ENCODE data around the gene ZNF785.

ZNF785 gene

DNA sequence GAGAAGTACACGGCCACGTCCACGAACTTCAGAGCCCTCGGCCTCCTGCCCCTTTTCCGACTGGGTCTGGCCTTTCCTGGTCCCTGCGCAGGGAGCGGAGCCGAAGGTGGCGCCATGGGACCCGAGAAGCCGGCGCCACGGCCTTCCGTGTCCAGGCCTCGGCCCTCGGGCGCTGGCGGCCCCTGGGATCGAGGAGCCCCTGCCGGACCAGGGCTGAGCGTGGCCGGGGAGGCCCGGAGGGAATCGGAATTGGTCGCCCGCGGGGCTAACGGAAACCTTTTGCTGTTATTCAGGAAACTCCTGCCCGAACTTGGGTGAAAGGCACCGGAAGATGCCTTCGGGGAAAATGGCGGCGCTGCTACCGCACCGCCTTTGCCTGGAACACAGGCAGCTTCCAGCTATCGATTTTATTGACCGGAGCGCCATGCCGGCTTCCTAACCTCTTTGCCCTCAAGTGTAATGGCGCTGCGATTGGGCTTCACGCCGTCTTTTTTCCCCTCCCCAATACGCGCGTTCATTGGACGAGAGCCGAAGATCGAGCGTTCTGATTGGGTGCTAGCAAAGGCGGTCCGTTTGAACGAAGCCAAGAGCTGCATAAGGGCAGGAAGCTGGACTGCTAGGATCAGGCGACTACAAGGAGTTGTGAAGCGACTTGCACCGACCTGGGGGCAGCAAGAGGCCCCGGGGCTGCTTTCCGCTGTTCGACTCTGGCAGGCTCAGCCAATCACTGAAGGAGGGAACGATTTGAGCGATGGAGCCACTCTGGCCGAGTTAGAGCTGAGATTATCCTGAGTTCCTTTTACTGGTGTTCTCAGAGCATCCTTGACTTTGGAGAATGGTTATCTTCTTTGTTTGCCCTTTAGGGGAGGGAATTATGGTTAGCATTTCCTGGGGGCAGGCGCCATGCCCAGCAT is 24.7 kb upstream of the ZNF785 start, which contains the start of gene ZNF689:
Gene ZNF689, minus strand, starts transcription at position 464 of the 914 bp plus-strand sequence. Its CDS starts 348 bp downstream, at position 116.
- peak; percentile 100 for DNase-seq (ENCODE audit: extremely low spot score)
- CTCF ChIA-PET: interaction anchor here (0.6 to 1.0 kb wide), 3 partner anchors 10 to 100 kb away, joined by 3 to 5 read pairs (median 3); no protein-coding TSS in a partner anchor
- POLR2A ChIA-PET: interaction anchor here (0.5 to 5.7 kb wide), 46 partner anchors 9 to 518 kb away, joined by 3 to 53 read pairs (median 5); partner anchors contain the start of genes DCTPP1, FBRS, PRR14 and SEPHS2
- TF ChIP-seq HDGF (IDR thresholded peaks at IDR 0.05; ENCODE audit: borderline replicate concordance) (no peak; the same call in 1 of the 2 replicates), LEF1 (IDR thresholded peaks at IDR 0.05; ENCODE audit: borderline replicate concordance) (peak; percentile 90; the same call in 1 of the 2 replicates), FOXK2 (IDR thresholded peaks at IDR 0.05) (no peak), L3MBTL2 (conservative IDR thresholded peaks at IDR 0.05) (peak; percentile 72), NFRKB (IDR thresholded peaks at IDR 0.05) (peak; percentile 97), ELF4 (IDR thresholded peaks at IDR 0.05) (peak; percentile 98), ZNF384 (IDR thresholded peaks at IDR 0.05) (no peak), FOXM1 (IDR thresholded peaks at IDR 0.05; ENCODE audit: borderline replicate concordance) (peak; percentile 86; the same call in 1 of the 2 replicates)

DNA sequence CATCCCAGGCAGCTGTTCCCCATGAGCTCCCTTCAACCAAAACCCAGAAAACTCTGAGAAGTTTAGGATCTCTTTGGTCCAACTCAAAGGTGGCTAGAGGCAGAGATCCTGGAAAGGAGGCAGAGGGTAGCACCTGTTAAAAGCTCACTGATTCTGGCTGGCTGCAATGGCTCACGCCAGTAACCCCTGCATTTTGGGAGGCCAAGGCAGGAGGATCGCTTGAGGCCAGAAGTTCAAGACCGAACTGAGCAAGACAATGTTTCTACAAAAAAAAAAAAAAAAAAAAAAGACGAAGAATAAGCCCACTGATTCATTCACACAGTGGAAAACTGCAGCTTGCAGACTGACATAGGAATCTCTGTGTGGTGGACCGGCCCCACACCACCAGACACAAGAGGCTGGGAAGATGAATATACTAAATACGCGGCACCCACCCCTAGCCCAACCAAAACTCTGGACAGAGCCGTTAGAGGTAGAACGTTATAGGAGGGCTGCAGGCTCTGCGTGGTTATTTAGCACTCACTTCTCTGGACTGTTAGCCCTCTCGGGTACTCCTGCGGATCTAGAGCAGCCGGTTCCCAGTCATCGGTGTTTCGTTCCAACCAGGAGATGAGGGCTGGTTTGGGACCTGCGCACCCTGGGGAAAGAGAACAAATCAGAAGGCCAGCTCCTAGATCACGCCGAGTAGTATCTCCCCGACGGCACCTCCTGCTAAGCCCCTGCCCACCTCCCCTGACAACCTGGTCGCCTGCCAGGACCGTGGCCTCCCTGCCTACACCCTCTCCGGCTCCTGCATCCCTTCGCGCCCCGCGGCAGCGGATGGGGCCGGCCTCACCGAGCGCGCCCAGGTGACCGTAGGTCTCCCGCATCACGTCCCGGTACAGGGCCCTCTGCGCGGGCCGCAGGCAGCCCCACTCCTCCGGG is 23.8 kb upstream of the ZNF785 start:
- ChIA-PET CTCF (interaction anchor here (1.2 to 2.4 kb wide), 2 partner anchors 11 to 179 kb away, joined by 5 to 12 read pairs; partner anchors contain the start of gene DCTPP1), POLR2A (interaction anchor here (0.7 to 5.7 kb wide), 30 partner anchors 8 to 517 kb away, joined by 3 to 53 read pairs (median 7); partner anchors contain the start of genes DCTPP1, FBRS, SEPHS2 and TBX6)
- peak; percentile 69 for DNase-seq (ENCODE audit: extremely low spot score)
- no peak for TF ChIP-seq BHLHE40 (IDR thresholded peaks at IDR 0.05; ENCODE audit: borderline replicate concordance)
- TF ChIP-seq CTBP1 (IDR thresholded peaks at IDR 0.05; ENCODE audit: borderline replicate concordance): no peak
- TF ChIP-seq ELF4 (IDR thresholded peaks at IDR 0.05): no peak
- no peak; the same call in 1 of the 2 replicates for TF ChIP-seq LEF1 (IDR thresholded peaks at IDR 0.05; ENCODE audit: borderline replicate concordance)
- TF ChIP-seq SP1 (IDR thresholded peaks at IDR 0.05): no peak
- TF ChIP-seq FOXK2 (IDR thresholded peaks at IDR 0.05): no peak
- TF ChIP-seq NFRKB (IDR thresholded peaks at IDR 0.05): no peak
- no peak for TF ChIP-seq FOXM1 (IDR thresholded peaks at IDR 0.05; ENCODE audit: borderline replicate concordance)
- TF ChIP-seq, protein P1, sequence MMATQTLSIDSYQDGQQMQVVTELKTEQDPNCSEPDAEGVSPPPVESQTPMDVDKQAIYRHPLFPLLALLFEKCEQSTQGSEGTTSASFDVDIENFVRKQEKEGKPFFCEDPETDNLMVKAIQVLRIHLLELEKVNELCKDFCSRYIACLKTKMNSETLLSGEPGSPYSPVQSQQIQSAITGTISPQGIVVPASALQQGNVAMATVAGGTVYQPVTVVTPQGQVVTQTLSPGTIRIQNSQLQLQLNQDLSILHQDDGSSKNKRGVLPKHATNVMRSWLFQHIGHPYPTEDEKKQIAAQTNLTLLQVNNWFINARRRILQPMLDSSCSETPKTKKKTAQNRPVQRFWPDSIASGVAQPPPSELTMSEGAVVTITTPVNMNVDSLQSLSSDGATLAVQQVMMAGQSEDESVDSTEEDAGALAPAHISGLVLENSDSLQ (IDR thresholded peaks at IDR 0.05): no peak
- TF ChIP-seq SUZ12 (IDR thresholded peaks at IDR 0.05): no peak
- no peak for TF ChIP-seq L3MBTL2 (conservative IDR thresholded peaks at IDR 0.05)

DNA sequence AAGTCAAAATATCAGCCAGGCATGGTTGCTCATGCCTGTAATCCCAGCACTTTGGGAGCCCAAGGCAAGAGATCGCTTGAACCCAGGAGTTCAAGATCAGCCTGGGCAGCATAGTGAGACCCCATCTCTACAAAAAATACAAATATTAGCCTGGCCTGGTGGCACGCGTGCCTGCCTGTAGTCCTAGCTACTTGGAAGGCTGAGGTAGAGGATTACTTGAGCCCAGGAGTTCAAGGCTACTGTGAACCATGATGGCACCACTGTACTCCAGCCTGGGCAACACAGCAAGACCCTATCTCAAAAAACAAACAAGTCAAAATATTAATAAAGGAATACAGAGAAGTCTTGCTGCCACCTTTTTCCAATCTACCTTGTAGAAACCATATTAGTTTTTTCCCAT is 20.5 kb upstream of the ZNF785 start:
- no peak for TF ChIP-seq LEF1 (IDR thresholded peaks at IDR 0.05; ENCODE audit: borderline replicate concordance)
- TF ChIP-seq BHLHE40 (IDR thresholded peaks at IDR 0.05; ENCODE audit: borderline replicate concordance): no peak
- TF ChIP-seq ELF4 (IDR thresholded peaks at IDR 0.05): no peak
- TF ChIP-seq, protein P1 (IDR thresholded peaks at IDR 0.05): no peak
- TF ChIP-seq SP1 (IDR thresholded peaks at IDR 0.05): no peak
- TF ChIP-seq HDGF (IDR thresholded peaks at IDR 0.05; ENCODE audit: borderline replicate concordance): no peak
- no peak for TF ChIP-seq NFRKB (IDR thresholded peaks at IDR 0.05)
- no peak for TF ChIP-seq ZNF384 (IDR thresholded peaks at IDR 0.05)
- TF ChIP-seq FOXA1 (IDR thresholded peaks at IDR 0.05): no peak
- TF ChIP-seq ARNT (IDR thresholded peaks at IDR 0.05): no peak
- TF ChIP-seq SUZ12 (IDR thresholded peaks at IDR 0.05): no peak
- no peak for TF ChIP-seq CTBP1 (IDR thresholded peaks at IDR 0.05; ENCODE audit: borderline replicate concordance)
- TF ChIP-seq FOXM1 (IDR thresholded peaks at IDR 0.05; ENCODE audit: borderline replicate concordance): no peak
- TF ChIP-seq TARDBP (IDR thresholded peaks at IDR 0.05): no peak
- no peak for TF ChIP-seq FOXK2 (IDR thresholded peaks at IDR 0.05)
- DNase-seq (ENCODE audit: extremely low spot score): no peak
- CTCF ChIA-PET: interaction anchor here (1.2 to 1.5 kb wide), 2 partner anchors 8 to 10 kb away, joined by 4 to 7 read pairs; no protein-coding TSS in a partner anchor
- POLR2A ChIA-PET: interaction anchor here (1.0 to 1.7 kb wide), 3 partner anchors 28 to 67 kb away, joined by 3 to 5 read pairs (median 3); partner anchors contain the start of gene ZNF688

DNA sequence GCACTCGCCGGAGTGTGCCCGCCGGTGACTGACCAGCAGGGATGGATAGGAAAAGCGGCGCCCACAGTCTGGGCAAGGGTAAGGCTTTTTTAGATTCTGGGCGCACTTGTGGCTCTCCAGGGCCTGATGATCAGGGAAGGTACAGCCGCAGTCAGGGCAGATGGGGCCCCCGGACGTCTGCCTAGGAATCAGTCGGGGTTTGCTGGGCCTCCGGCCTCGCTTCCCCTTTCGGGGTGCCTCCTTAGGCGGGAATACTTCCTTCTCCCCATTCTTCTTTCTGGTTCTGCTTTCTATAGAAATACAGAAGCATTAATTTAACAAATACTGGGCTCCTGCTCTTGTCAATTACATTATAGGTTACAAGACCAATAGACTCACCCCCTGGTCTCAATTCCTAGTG is 19.7 kb upstream of the ZNF785 start:
- no peak for DNase-seq (ENCODE audit: extremely low spot score)
- POLR2A ChIA-PET: interaction anchor here (1.0 to 1.9 kb wide), 3 partner anchors 29 to 68 kb away, joined by 3 to 5 read pairs (median 3); partner anchors contain the start of gene ZNF688
- CTCF ChIA-PET: no interaction called here

More for the DNA sequence above, 19.7 kb upstream of the ZNF785 start:
- TF ChIP-seq SP1 (IDR thresholded peaks at IDR 0.05) (no peak), ELF4 (IDR thresholded peaks at IDR 0.05) (no peak), NFRKB (IDR thresholded peaks at IDR 0.05) (no peak), FOXK2 (IDR thresholded peaks at IDR 0.05) (no peak), LEF1 (IDR thresholded peaks at IDR 0.05; ENCODE audit: borderline replicate concordance) (no peak), TARDBP (IDR thresholded peaks at IDR 0.05) (no peak), HDGF (IDR thresholded peaks at IDR 0.05; ENCODE audit: borderline replicate concordance) (no peak), ZNF384 (IDR thresholded peaks at IDR 0.05) (no peak), L3MBTL2 (conservative IDR thresholded peaks at IDR 0.05) (no peak), CTBP1 (IDR thresholded peaks at IDR 0.05; ENCODE audit: borderline replicate concordance) (no peak), SUZ12 (IDR thresholded peaks at IDR 0.05) (no peak), FOXA1 (IDR thresholded peaks at IDR 0.05) (no peak), BHLHE40 (IDR thresholded peaks at IDR 0.05; ENCODE audit: borderline replicate concordance) (no peak), ARNT (IDR thresholded peaks at IDR 0.05) (no peak), FOXM1 (IDR thresholded peaks at IDR 0.05; ENCODE audit: borderline replicate concordance) (no peak)
- TF ChIP-seq, protein P1 (IDR thresholded peaks at IDR 0.05): no peak

All from HEK293T (cell line).